Osteocyte (in vitro differentiated cells): ENCODE measurements around the gene FBXO36. TPM values are rescaled to one million over a fixed set of nuclear protein-coding genes. Genes with fewer than 3 reads are reported as not detected.

Experiments
- DNase-seq: peaks from one replicate; pipeline ENCODE4 v3.0.0; 2021; ENCODE audit warnings: mixed read lengths; ENCODE audit not compliant: unreplicated experiment; ENCODE audit errors: extremely low spot score
- H3K27ac Mint-ChIP-seq: one replicate; pipeline ENCODE4 v1.8.0; 2021; ENCODE audit warnings: mild to moderate bottlenecking, mixed read lengths; ENCODE audit not compliant: unreplicated experiment
- H3K27me3 Mint-ChIP-seq: one replicate; pipeline ENCODE4 v1.8.0; 2021; ENCODE audit warnings: mixed read lengths; ENCODE audit not compliant: unreplicated experiment
- H3K36me3 Mint-ChIP-seq: one replicate; pipeline ENCODE4 v1.8.0; 2021; ENCODE audit warnings: mixed read lengths; ENCODE audit not compliant: unreplicated experiment
- H3K4me1 Mint-ChIP-seq: one replicate; pipeline ENCODE4 v1.8.0; 2021; ENCODE audit warnings: mixed read lengths; ENCODE audit not compliant: unreplicated experiment
- H3K4me3 Mint-ChIP-seq: one replicate; pipeline ENCODE4 v1.8.0; 2021; ENCODE audit warnings: mild to moderate bottlenecking, moderate library complexity, mixed read lengths; ENCODE audit not compliant: unreplicated experiment
- H3K9me3 Mint-ChIP-seq: one replicate; pipeline ENCODE4 v1.8.0; 2021; ENCODE audit warnings: mixed read lengths; ENCODE audit not compliant: unreplicated experiment
- CTCF ChIP-seq: fragments of 200-600 bp; sonication (generic); IDR thresholded peaks from 2 replicates; pipeline ENCODE4 v1.5.0; 2021; ENCODE audit warnings: antibody characterized with exemption, mild to moderate bottlenecking, moderate library complexity
- total RNA-seq: library from RNA; stranded (reverse); gene quantifications from 2 replicates; pipeline ENCODE4 v1.2.1, GENCODE V29; 2021

Gene FBXO36
- total RNA-seq, 1 donor from 2014 or later, result 4.8 TPM

- TF ChIP-seq CTCF, result no peak
- H3K36me3 Mint-ChIP-seq, result peaks cover 22% of the 10 kb centered on the region
- H3K9me3 Mint-ChIP-seq, result no peaks in the 10 kb centered on the region
These were observed 42.9 kb upstream of the FBXO36 start for GRCh38 chr2:229879191-229879950.

GRCh38 chr2:229880892-229881586, 41.3 kb upstream of the FBXO36 start:
- H3K4me3 Mint-ChIP-seq, result no peak overlapping the region
- peaks cover 3% of the 10 kb centered on the region for H3K4me1 Mint-ChIP-seq
- H3K36me3 Mint-ChIP-seq, result peaks cover 20% of the 10 kb centered on the region
- no peaks in the 10 kb centered on the region for H3K9me3 Mint-ChIP-seq
- no peak for DNase-seq
- no peak overlapping the region for H3K27ac Mint-ChIP-seq
- no peaks in the 10 kb centered on the region for H3K27me3 Mint-ChIP-seq
- TF ChIP-seq CTCF, result no peak

More at GRCh38 chr2:229879191-229879950, 42.9 kb upstream of the FBXO36 start:
- H3K4me1 Mint-ChIP-seq, result peaks cover 11% of the 10 kb centered on the region
- DNase-seq, result no peak
- H3K27me3 Mint-ChIP-seq, result no peaks in the 10 kb centered on the region
- no peak overlapping the region for H3K4me3 Mint-ChIP-seq
- H3K27ac Mint-ChIP-seq, result peak overlapping the region; percentile 11

- Mint-ChIP-seq H3K4me1 (peaks cover 9% of the 10 kb centered on the region), H3K36me3 (peaks cover 17% of the 10 kb centered on the region), H3K27ac (no peak overlapping the region), H3K27me3 (no peaks in the 10 kb centered on the region), H3K4me3 (no peak overlapping the region), H3K9me3 (no peaks in the 10 kb centered on the region)
- no peak for TF ChIP-seq CTCF
- DNase-seq, result no peak
These were observed 39.7 kb upstream of the FBXO36 start for GRCh38 chr2:229882583-229882982.

GRCh38 chr2:229884775-229885699, 37.3 kb upstream of the FBXO36 start:
- Mint-ChIP-seq H3K9me3 (no peaks in the 10 kb centered on the region), H3K4me3 (no peak overlapping the region), H3K4me1 (peaks cover 17% of the 10 kb centered on the region), H3K27ac (no peak overlapping the region), H3K36me3 (peaks cover 5% of the 10 kb centered on the region), H3K27me3 (no peaks in the 10 kb centered on the region)
- no peak for TF ChIP-seq CTCF
- DNase-seq, result no peak
